ENCODE data around the gene CD36. TPM values are rescaled to one million over a fixed set of nuclear protein-coding genes. Genes with fewer than 3 reads are reported as not detected.
A peak's percentile ranks its signal among the peaks of the same experiment; 100 is the strongest.

Gene CD36
- total and polyA plus RNA-seq, 2 donors, result 24.1 to 399 TPM

DNA sequence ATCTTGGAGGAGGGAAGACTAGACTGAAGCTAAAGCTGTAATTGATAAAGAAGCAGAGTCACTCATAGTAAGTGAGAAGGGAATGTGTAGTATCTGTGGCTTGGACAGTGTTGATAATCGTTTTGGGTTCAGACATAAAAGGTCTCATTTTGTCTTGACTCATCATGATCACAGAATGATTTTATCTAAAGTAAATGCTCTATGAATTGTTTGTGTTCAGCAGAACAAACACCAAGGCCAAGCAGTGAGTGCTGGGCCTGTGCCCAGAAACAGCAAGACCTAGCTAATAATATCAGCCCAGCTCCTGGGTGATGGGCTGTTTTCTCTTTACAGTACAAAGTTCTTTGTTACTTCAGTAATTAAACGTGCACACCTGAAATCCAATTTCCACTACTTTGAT lies 26.7 kb upstream of the CD36 start:
- Histone ChIP-seq H3K27ac (ENCODE audit: low read depth) (peak overlapping the region; percentile 1), H3K36me3 (ENCODE audit: insufficient read depth) (no peaks in the 10 kb centered on the region), H3K4me1 (ENCODE audit: insufficient read depth) (peaks cover 1% of the 10 kb centered on the region), H3K4me3 (ENCODE audit: low read depth, low read length) (no peak overlapping the region)
- DNase-seq (ENCODE audit: extremely low spot score), result no peak
- WGBS, result 17% methylated on average over 2 of the region's 2 CpGs

DNA sequence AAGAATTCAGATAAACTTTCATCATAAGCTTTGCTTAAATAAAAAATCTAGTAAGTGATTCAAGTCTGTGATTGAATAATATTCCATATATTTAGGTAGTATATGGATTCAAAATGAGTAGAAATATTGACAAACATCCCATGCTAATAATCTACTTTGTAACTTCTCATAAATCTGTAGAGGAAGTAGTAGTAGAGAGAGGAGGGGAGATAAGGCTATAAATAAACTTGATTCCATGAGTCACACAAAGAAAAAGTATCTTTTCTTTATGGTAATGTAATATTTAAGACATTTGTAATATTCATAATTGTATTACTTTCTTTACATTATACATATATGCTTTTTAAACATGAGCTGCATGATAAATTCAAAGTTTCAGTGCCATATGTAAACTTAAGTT lies 25.6 kb upstream of the CD36 start:
- Histone ChIP-seq H3K27ac (ENCODE audit: low read depth) (no peak overlapping the region), H3K36me3 (ENCODE audit: insufficient read depth) (no peaks in the 10 kb centered on the region), H3K4me3 (ENCODE audit: low read depth, low read length) (no peak overlapping the region), H3K4me1 (ENCODE audit: insufficient read depth) (peaks cover 1% of the 10 kb centered on the region)
- no peak for DNase-seq (ENCODE audit: extremely low spot score)

- DNase-seq (ENCODE audit: extremely low spot score), result no peak
- no peak overlapping the region for H3K4me3 ChIP-seq (ENCODE audit: low read depth, low read length)
- WGBS, result 87% methylated on average over 1 of the region's 1 CpG
- H3K36me3 ChIP-seq (ENCODE audit: insufficient read depth), result no peaks in the 10 kb centered on the region
- no peak overlapping the region for H3K27ac ChIP-seq (ENCODE audit: low read depth)
- H3K4me1 ChIP-seq (ENCODE audit: insufficient read depth), result peaks cover 1% of the 10 kb centered on the region
These were observed 24.9 kb upstream of the CD36 start for GRCh38 chr7:80613519-80613918.

DNA sequence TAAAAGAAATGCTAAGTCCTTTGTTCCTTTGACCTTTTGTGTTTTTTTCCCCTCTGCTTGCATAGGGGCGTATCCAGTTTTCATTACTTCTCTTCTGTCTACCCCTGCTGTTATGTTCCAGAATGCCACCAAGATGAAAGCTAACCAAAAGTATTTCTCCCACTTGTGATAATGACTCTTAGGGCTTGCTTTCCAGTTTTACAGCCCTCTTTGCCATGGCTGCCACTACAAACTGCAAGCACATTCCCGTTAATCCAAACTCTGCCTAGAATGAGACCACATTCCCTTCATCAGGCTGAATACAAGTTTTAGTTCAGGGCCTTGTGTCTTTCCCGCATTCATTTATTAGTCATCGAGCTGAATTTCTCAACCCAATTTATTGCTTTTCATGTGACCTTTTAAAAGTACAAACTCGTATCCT lies 23.6 kb upstream of the CD36 start:
- no peaks in the 10 kb centered on the region for H3K36me3 ChIP-seq (ENCODE audit: insufficient read depth)
- H3K4me3 ChIP-seq (ENCODE audit: low read depth, low read length), result no peak overlapping the region
- DNase-seq (ENCODE audit: extremely low spot score), result no peak
- no peak overlapping the region for H3K27ac ChIP-seq (ENCODE audit: low read depth)
- peaks cover 1% of the 10 kb centered on the region for H3K4me1 ChIP-seq (ENCODE audit: insufficient read depth)
- WGBS, result 80% methylated on average over 5 of the region's 5 CpGs

GRCh38 chr7:80618096-80618495 lies 20.3 kb upstream of the CD36 start:
- Histone ChIP-seq H3K36me3 (ENCODE audit: insufficient read depth) (no peaks in the 10 kb centered on the region), H3K4me1 (ENCODE audit: insufficient read depth) (no peaks in the 10 kb centered on the region), H3K4me3 (ENCODE audit: low read depth, low read length) (no peak overlapping the region), H3K27ac (ENCODE audit: low read depth) (no peak overlapping the region)
- WGBS, result 87% methylated on average over 1 of the region's 1 CpG
- DNase-seq (ENCODE audit: extremely low spot score), result no peak

DNA sequence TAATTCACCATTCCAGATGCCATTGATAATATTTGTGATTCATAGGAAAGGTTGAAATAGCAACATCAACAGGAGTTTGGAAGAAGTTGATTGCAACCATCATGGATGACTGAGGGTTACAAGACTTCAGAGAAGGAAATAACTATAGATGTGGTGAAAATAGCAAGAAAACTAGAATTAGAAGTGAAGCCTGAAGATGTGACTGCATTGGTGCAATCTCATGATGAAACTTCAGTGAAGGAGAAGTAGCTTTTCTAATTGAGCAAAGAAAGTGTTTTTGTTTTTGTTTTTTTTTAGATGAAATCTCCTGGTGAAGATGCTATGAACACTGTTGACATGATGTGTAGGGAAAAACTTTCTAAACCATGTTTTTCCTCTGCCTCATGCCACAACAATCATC lies 18.7 kb upstream of the CD36 start:
- Histone ChIP-seq H3K4me1 (ENCODE audit: insufficient read depth) (no peaks in the 10 kb centered on the region), H3K36me3 (ENCODE audit: insufficient read depth) (no peaks in the 10 kb centered on the region)
- no peak for DNase-seq (ENCODE audit: extremely low spot score)

GRCh38 chr7:80622541-80622940 lies 15.9 kb upstream of the CD36 start:
- no peak overlapping the region for H3K4me3 ChIP-seq (ENCODE audit: low read depth, low read length)
- WGBS, result 24% methylated on average over 1 of the region's 1 CpG
- H3K36me3 ChIP-seq (ENCODE audit: insufficient read depth), result no peaks in the 10 kb centered on the region
- H3K4me1 ChIP-seq (ENCODE audit: insufficient read depth), result no peaks in the 10 kb centered on the region
- no peak for DNase-seq (ENCODE audit: extremely low spot score)
- H3K27ac ChIP-seq (ENCODE audit: low read depth), result no peak overlapping the region

More for the DNA sequence above, 18.7 kb upstream of the CD36 start:
- Histone ChIP-seq H3K4me3 (ENCODE audit: low read depth, low read length) (no peak overlapping the region), H3K27ac (ENCODE audit: low read depth) (no peak overlapping the region)

DNA sequence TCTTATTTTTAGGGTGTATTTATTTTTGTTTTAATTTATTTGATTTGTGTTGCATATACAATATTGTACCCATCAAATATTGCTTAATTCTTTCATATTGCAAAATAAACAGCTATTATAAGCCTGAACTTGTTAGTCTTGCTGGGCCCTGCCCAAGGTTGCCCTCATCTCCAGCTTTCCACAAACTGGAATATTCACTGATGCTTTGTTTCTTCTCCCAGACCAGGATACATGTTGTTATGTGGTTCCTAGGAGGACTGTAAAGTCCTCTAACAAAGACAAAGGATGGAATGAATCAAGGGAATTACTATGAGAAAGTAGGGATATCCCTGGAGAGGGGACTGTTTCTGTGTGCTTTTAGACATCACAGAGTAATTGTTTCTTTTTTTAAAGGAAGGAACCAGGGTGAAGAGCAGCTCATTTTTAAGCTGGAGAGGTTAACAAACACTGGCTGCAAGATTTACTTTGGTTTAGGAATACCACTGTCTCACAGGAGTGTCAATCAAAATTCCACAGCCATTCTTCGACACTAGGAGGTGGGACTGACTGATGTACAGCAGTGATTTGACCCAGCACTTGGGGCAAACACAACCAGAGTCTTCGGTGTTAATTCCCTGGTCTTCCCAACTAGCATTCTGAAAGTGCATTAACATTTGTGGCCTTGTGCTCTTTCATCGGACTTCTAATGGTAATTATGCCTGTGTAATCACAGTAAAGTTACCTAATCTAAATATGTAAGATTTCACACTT lies 14.8 kb upstream of the CD36 start:
- no peaks in the 10 kb centered on the region for H3K36me3 ChIP-seq (ENCODE audit: insufficient read depth)
- no peaks in the 10 kb centered on the region for H3K4me1 ChIP-seq (ENCODE audit: insufficient read depth)
- no peak overlapping the region for H3K4me3 ChIP-seq (ENCODE audit: low read depth, low read length)
- WGBS, result 83% methylated on average over 3 of the region's 3 CpGs
- no peak for DNase-seq (ENCODE audit: extremely low spot score)
- no peak overlapping the region for H3K27ac ChIP-seq (ENCODE audit: low read depth)

GRCh38 chr7:80624763-80625162 lies 13.7 kb upstream of the CD36 start:
- Histone ChIP-seq H3K4me3 (ENCODE audit: low read depth, low read length) (no peak overlapping the region), H3K36me3 (ENCODE audit: insufficient read depth) (no peaks in the 10 kb centered on the region), H3K27ac (ENCODE audit: low read depth) (no peak overlapping the region), H3K4me1 (ENCODE audit: insufficient read depth) (no peaks in the 10 kb centered on the region)
- DNase-seq (ENCODE audit: extremely low spot score), result no peak
- WGBS, result 99% methylated on average over 1 of the region's 1 CpG

DNA sequence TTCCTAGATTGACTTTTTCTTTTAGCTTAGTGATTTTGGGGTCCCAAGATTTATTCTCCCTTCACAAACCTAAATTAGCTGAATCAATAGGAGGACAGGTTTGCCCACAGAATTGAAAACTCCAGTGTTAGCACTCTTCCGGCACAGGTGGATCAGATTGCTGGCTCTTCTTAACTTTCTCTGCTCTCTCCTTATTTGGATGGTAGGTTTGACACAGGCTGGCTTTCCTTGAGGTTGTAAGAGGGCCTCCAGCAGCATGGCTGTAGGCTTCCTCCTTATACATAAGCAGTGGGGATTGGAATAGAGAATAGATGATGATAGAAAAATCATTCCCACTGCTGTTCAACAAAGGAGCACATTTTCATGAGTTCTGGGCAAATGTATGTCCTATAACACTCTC lies 9.4 kb upstream of the CD36 start:
- no peak for DNase-seq (ENCODE audit: extremely low spot score)
- H3K27ac ChIP-seq (ENCODE audit: low read depth), result no peak overlapping the region
- H3K36me3 ChIP-seq (ENCODE audit: insufficient read depth), result no peaks in the 10 kb centered on the region
- H3K4me3 ChIP-seq (ENCODE audit: low read depth, low read length), result no peak overlapping the region
- H3K4me1 ChIP-seq (ENCODE audit: insufficient read depth), result no peaks in the 10 kb centered on the region
- WGBS, result 89% methylated on average over 1 of the region's 1 CpG

- no peaks in the 10 kb centered on the region for H3K36me3 ChIP-seq (ENCODE audit: insufficient read depth)
- no peak overlapping the region for H3K4me3 ChIP-seq (ENCODE audit: low read depth, low read length)
- 44% methylated on average over 7 of the region's 7 CpGs for WGBS
- DNase-seq (ENCODE audit: extremely low spot score), result no peak
- no peak overlapping the region for H3K27ac ChIP-seq (ENCODE audit: low read depth)
- H3K4me1 ChIP-seq (ENCODE audit: insufficient read depth), result no peaks in the 10 kb centered on the region
These were observed 7.6 kb upstream of the CD36 start for GRCh38 chr7:80630608-80631405.

GRCh38 chr7:80631421-80631820 lies 7.0 kb upstream of the CD36 start:
- no peaks in the 10 kb centered on the region for H3K4me1 ChIP-seq (ENCODE audit: insufficient read depth)
- H3K27ac ChIP-seq (ENCODE audit: low read depth), result no peak overlapping the region
- no peak overlapping the region for H3K4me3 ChIP-seq (ENCODE audit: low read depth, low read length)

GRCh38 chr7:80632139-80632538 lies 6.3 kb upstream of the CD36 start:
- Histone ChIP-seq H3K36me3 (ENCODE audit: insufficient read depth) (no peaks in the 10 kb centered on the region), H3K4me1 (ENCODE audit: insufficient read depth) (no peaks in the 10 kb centered on the region), H3K27ac (ENCODE audit: low read depth) (no peak overlapping the region), H3K4me3 (ENCODE audit: low read depth, low read length) (no peak overlapping the region)
- DNase-seq (ENCODE audit: extremely low spot score), result no peak
- WGBS, result 20% methylated on average over 1 of the region's 1 CpG

More at GRCh38 chr7:80631421-80631820, 7.0 kb upstream of the CD36 start:
- no peaks in the 10 kb centered on the region for H3K36me3 ChIP-seq (ENCODE audit: insufficient read depth)
- DNase-seq (ENCODE audit: extremely low spot score), result no peak

DNA sequence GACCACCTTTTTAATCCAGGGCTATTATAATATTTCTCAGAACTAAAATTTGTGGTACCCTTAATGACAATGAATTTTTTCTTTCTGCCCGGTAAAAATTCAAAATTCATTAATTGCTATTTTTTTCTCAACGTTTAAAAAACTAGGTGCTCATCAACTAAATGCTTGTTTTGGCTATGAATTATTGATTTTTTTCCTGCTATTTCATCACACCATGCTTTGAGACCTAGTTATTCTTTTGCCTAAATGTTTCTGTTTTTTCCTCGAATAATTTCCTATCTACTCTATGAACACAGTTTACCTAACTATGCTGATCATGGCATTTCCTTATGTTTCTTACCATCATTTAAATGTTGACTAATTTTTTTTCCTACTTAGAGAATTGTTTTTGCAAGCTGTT lies 5.6 kb upstream of the CD36 start:
- Histone ChIP-seq H3K4me1 (ENCODE audit: insufficient read depth) (no peaks in the 10 kb centered on the region), H3K4me3 (ENCODE audit: low read depth, low read length) (no peak overlapping the region), H3K36me3 (ENCODE audit: insufficient read depth) (no peaks in the 10 kb centered on the region), H3K27ac (ENCODE audit: low read depth) (no peak overlapping the region)
- no peak for DNase-seq (ENCODE audit: extremely low spot score)
- WGBS, result 89% methylated on average over 3 of the region's 3 CpGs
